Measurements from ENCODE around the gene GOPC.
"Not testable (repeated sequence)": the region's sequence is repeated elsewhere in the genome, so short reads cannot be mapped to it uniquely, and the experiment has no call there.

Gene GOPC

GRCh38 chr6:117547688-117548621 is 54.4 kb downstream of the GOPC start:
- peak; percentile 93 for DNase-seq

- DNase-seq, result peak; percentile 12
Observed at GRCh38 chr6:117546674-117547073, 55.6 kb downstream of the GOPC start.

DNA sequence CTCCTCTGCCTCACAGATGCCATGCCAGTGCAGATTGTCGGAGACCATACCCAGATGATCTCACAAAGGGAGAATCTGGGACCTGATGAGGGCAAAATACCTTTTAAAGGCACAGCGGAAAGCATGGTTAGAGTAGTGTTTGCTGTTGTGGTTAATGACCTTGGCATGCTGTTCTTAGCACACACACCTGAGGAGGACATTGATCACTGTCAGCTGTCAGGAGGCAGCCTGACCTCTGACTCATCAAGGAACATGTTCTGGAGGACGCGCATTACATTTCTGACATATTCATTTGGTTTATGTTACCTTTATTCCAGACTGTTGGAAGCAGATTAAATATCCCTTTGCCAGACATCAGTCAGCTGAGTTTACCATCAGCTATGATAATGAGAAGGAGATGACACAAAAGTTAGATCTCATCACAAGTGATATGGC is 57.1 kb downstream of the GOPC start:
- DNase-seq, result peak; percentile 78

- no peak for DNase-seq
Observed at GRCh38 chr6:117544716-117545115, 57.6 kb downstream of the GOPC start.

- DNase-seq, result peak; percentile 59
Observed at GRCh38 chr6:117542493-117542892, 59.8 kb downstream of the GOPC start.

DNA sequence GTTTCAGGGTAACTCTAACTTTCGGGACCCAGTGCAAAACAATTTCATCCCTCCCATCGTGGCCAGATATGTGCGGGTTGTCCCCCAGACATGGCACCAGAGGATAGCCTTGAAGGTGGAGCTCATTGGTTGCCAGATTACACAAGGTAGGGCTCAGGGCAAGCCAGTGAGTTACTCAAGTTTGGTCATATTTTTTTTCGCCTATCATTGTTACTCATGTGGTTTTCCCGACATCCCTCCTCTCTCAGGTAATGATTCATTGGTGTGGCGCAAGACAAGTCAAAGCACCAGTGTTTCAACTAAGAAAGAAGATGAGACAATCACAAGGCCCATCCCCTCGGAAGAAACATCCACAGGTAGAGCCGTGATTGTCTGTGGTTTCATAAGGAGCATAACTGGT is 61.6 kb downstream of the GOPC start:
- no peak for DNase-seq

DNA sequence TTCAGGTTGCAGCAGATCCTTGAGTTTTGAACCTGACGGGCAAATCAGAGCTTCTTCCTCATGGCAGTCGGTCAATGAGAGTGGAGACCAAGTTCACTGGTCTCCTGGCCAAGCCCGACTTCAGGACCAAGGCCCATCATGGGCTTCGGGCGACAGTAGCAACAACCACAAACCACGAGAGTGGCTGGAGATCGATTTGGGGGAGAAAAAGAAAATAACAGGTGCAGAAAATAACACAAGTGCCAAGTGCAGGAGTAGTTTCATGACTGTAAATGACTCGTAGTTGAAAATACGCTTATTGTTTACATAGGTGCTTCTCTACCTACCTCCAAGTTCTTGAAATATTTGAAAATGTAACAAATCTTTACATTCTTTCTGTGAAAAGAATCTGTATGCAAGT is 63.7 kb downstream of the GOPC start:
- DNase-seq, result no peak

DNA sequence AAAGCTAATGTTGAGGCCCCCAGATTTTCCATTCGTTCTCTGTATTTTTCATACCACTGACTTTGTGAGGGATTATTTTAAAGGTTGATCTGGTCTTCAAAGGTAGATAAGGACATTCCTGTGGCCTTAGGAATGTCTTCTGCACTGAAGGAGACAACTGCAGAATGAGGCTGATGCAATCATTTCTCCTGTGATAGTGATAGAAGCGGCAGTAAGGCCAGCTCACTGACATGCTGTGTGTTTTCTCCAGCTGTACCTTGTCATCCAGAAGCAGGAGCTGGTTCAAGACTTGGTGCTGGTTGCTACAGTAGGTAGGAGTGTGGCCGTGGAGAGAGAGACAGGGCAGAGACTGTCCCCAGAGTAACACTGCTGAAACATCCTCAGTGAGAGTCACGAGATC is 66.0 kb downstream of the GOPC start:
- DNase-seq, result no peak

GRCh38 chr6:117534974-117535373 is 67.3 kb downstream of the GOPC start:
- no peak for DNase-seq

DNA sequence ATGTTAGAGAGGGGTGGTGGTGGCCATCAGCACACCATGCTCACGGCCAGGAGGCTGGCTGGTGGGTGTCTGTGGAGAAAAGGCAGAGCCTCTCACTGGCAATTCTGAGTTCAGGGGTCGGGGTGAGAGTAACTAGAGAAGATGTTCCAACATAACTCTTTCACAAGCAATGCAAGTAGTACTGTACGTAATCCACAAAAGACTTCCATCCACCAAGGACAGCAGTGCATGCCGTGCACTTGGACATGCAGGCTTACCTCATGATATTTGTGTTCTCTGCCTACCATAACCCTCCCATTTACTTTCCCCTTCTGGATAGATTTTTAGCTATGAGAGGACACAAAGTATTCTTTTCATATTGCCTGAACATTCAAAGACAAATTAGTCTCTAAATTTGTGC is 68.5 kb downstream of the GOPC start:
- no peak for DNase-seq

DNA sequence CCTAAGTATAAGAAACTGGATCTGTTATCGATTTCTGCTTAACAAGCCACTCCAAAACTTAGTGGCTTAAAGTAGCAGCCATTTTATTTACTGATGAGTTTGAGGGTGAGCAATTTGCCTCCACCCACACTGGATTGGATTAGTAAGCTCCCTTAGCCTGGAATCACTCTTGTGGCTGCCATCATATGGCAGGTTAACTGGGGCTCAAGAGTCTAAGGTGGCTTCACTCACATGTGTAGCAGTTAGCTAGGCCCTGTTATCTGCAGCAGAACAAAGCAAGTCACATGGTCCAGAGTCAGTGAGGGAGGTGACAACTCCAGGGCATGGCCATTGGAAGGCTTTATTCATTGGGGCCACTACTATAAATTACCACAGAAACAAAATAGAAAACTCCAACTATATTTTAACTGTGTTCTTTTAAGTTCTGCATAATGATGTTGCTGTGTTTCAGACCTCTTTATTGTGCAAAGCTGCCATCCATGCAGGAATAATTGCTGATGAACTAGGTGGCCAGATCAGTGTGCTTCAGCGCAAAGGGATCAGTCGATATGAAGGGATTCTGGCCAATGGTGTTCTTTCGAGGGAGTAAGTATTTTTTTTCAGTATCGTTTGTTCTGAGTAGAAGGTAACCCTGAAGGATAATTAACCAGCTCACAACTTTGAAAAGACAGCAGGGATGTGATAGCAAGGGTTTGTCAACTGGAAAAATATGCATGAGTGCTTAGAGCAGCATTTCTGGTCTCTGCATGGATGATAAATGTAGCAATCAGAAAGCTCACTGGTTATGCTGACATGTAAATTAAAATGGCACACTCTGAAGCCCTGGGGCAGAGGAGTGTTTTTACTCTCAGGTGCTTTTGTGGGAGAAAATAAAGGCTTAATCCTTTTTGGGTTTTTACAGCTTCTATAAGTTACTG is 70.2 kb downstream of the GOPC start:
- DNase-seq, result no peak

DNA sequence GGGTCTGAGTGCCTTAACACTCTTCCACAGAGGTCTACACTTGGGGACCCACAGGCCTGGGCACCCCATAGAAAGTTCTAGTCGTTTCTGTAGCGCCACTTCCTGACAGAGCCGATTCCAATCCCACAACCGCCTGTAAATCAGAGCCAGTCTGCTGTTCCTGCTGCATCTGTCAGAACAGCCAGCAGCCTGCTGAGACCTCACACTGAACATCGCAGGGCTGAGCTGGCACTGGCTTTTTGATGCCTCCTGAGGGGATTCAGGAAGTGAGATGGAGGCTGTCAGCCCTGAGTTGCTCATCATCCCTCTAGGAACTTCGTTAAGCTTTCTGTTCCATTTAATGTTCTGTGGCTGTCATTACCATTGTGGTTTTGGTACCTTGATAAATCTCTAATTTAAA is 71.0 kb downstream of the GOPC start:
- DNase-seq, result peak; percentile 39

- DNase-seq, result no peak
Observed at GRCh38 chr6:117530467-117531242, 71.7 kb downstream of the GOPC start.

DNA sequence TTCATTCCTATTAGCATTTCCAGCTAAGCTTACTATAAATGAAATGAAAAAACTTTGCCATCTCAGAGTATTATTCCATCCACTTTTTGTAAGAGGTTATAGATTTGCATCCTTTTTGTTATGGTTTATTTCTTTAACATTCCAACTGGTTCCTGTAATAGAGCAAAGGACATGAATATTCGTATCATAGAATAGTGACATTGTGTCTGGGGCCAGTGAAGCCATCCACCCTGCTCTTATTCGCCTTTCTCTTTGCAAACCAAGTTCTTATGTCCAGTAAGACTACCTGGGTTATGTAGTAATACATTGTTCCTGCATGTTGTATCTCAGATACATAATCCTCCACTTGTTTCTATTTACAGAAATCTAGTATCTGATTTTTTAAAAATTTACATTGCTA is 76.7 kb downstream of the GOPC start:
- DNase-seq, result no peak

DNA sequence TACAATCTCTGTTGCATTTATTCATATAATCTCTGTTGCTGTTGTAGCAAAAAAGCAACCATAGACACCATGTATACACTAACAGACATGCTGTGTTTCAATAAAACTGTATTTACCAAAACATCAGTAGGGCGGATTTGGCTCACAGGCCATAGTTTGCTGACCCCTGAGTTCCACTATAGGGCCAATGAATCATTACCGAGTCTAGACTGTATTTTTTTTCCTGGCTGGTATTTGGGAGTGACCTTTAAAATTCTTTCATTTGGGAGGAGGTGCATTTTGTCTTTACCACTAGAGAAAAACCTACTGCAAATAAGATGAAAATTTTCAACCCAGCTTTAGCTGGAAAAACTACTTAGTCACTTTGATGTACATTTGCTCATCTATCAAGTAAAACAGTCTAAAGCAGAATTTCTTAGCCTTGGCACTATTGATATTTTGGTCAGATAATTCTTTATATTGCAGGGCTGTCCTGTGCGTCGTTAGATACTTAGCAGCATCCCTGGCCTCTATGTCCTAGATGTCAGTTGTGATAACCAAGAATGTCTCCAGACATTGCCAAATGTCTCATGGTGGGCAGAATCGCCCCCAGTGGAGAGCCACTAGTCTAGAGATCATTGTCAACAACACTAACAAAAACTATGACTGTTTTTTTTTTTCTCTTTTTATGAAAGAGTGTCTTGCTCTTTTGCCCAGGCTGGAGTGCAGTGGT is 80.4 kb downstream of the GOPC start:
- DNase-seq, result no peak

GRCh38 chr6:117520603-117521395 is 81.5 kb downstream of the GOPC start:
- DNase-seq, result no peak

GRCh38 chr6:117518870-117519269 is 83.4 kb downstream of the GOPC start:
- no peak for DNase-seq

DNA sequence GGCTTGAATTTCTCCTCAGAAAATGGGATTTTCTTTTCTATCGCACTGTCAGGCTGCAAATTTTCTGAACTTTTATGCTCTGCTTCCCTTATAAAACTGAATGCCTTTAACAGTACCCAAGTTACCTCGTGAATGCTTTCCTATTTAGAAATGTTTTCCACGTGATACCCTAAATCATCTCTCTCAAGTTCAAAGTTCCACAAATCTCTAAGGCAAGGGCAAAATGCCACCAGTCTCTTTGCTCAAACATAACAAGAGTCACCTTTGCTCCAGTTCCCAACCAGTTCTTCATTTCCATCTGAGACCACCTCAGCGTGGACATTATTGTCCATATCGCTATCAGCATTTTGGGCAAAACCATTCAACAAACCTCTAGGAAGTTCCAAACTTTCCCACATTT is 84.3 kb downstream of the GOPC start:
- DNase-seq, result not testable (repeated sequence)

DNA sequence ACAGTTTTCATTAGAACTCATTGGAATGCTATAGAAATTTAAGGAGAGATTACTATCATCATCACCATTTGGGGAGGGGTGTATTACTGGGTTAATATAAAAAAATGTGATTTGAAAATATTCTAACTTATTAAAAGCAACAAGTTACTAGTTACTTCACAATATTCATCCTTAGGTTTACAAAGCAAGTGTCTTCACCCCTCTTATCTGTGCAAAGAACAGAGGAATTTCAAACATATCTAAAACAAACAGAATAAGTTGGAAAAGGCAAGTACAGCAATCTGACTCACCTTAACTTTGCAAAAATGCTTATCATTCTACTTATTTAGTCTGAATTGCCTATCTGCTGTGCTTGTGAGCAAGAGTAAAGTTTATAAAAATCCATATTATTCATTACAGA is 87.0 kb downstream of the GOPC start:
- no peak for DNase-seq

DNA sequence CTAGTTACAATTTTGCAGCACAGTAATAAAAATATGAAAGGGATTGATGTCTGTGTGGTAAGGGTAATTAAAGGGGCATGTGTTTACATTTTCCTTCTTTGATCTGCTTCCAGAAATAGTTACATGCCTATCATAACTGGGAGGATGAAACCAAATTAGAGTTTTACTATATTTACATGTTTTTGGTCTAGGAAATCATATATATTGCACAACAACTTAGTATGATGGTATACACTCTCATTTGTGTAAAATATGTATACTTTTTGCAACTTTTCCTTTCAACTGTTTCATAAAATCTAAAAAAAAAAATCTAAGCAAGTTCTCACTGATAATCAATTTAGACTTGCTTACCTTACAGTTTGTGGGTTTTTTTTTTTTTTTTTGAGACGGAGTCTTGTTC is 87.7 kb downstream of the GOPC start:
- DNase-seq, result no peak

- DNase-seq, result no peak
Observed at GRCh38 chr6:117513778-117514365, 88.4 kb downstream of the GOPC start.
